NCI-H146 (cell line): ENCODE data around the gene FAM174B.
"Not testable (repeated sequence)": the region's sequence is repeated elsewhere in the genome, so short reads cannot be mapped to it uniquely, and the experiment has no call there.

Experiments
- DNase-seq: peaks from one replicate; lab custom pipeline; 2025; lab: John Stamatoyannopoulos, UW

The FAM174B gene

GRCh38 chr15:92617549-92618520 is 37.7 kb downstream of the FAM174B start:
- peak; percentile 79 for DNase-seq

- no peak for DNase-seq
Measured at GRCh38 chr15:92616621-92617548, 38.7 kb downstream of the FAM174B start.

GRCh38 chr15:92614791-92615785 is 40.5 kb downstream of the FAM174B start:
- DNase-seq, result no peak

DNA sequence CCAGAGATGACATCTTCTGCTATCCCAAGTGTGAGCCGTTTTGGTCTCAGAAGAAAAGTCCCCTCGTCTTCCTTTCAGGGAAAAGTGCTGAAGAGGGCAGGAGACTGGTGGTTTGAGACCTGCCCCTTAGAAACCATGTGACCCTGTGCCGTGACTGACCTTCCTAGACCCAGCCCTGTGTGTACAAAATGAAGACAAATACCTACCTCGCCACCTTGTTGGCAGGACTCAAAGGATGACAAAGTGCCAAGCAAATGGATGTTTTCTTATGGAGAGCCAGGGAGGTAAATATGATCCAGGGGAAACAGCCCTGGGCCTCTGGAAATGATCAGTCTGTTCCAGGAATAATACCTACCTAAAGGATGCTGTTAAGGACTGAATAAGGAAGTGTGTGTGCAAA is 41.3 kb downstream of the FAM174B start:
- no peak for DNase-seq

GRCh38 chr15:92613841-92614240 is 41.7 kb downstream of the FAM174B start:
- DNase-seq, result no peak

DNA sequence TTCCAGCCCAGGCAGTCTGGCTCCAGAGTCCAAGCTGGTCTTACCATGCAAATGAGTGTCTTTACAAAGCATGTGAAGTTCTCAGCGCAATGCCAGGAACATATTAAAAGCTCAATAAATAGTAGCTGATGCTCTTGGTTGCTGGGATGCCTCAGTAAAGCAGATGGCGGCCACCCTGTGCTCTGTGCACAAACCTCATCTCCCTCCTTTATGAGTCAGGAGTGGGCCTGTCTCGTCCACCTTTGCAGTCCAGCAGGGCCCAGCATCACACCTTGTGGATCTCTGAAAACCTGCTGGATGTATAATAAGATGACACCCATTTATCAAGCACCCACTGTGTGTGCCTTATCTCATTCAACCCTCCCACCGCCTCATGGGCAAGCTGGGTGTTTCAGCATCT is 42.7 kb downstream of the FAM174B start:
- DNase-seq, result no peak

- DNase-seq, result no peak
Measured at GRCh38 chr15:92611995-92612745, 43.4 kb downstream of the FAM174B start.

DNA sequence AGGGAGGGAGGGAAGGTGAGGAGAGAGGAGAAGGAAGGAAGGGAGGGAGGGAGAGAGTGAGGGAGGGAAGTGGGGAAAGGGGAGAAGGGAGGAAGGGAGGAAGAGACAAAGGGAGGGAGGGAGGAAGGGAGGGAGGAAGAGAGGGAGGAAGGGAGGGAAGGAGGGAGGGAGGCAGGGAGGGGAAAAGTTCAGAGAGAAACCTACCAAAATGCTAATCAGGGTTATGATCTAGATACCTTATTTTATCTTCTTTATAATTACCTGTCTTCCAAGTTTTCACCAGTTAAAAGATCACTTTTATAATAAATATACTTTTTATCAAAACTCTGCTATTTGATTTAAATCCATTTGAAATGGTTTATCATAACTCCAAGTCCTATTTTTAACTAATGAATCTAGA is 44.4 kb downstream of the FAM174B start:
- no peak for DNase-seq

DNA sequence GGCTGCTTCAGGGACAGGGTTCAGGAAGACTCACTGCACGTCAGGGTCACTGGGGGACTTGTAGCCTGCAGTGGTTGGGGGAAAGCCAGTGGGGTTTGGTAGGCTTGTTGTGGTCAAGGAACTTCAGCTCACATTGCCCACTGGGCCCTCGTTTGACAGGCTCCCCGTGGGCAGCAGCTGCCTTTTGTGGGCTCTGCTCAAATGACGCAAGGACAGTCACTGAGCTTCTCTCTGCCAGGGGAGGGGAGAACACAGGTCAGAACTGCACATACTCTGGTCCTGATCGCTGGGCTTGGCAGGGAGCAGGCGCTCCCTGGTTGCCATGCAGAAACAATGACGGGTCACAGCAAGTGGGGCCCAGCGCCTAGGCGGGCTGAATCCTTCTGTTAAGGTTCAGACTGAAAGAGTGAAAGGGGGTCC is 45.5 kb downstream of the FAM174B start:
- no peak for DNase-seq

- DNase-seq, result no peak
Measured at GRCh38 chr15:92608866-92609700, 46.5 kb downstream of the FAM174B start.

GRCh38 chr15:92606836-92607150 is 48.8 kb downstream of the FAM174B start:
- not testable (repeated sequence) for DNase-seq

DNA sequence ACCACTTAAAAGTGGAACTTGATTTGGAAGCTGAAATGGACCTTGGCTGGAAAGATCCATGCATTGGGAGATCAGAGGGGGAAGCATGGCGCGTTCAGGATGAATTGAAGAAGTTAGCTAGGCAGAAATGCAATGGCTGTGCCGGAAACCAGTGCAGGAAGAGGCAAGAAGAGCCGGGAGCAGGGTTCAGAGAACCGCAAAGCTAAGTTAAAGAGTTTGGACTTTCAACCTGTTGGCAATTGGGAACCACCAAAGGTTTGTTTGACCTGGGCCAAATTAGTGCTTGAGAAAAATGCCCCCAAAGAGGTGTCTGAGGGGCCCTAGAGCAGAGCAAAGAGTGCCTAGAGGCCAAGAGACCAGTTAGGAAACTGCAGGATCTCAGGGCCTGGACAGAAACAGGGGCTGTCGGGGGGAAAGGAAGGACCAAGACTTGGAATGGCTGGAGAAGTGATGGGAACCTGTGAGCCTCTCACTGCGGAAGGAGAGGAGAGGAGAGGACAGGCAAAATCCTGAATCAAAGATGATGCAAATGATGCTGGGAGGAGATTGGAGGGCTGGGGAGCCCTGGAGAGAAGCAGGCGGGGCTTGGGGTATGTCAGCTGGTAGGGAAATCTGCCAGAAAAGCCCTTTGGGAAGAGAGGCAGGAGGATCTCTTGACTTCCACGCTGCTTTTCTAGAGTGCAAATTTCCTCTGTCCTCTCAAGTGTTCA is 49.3 kb downstream of the FAM174B start:
- no peak for DNase-seq

DNA sequence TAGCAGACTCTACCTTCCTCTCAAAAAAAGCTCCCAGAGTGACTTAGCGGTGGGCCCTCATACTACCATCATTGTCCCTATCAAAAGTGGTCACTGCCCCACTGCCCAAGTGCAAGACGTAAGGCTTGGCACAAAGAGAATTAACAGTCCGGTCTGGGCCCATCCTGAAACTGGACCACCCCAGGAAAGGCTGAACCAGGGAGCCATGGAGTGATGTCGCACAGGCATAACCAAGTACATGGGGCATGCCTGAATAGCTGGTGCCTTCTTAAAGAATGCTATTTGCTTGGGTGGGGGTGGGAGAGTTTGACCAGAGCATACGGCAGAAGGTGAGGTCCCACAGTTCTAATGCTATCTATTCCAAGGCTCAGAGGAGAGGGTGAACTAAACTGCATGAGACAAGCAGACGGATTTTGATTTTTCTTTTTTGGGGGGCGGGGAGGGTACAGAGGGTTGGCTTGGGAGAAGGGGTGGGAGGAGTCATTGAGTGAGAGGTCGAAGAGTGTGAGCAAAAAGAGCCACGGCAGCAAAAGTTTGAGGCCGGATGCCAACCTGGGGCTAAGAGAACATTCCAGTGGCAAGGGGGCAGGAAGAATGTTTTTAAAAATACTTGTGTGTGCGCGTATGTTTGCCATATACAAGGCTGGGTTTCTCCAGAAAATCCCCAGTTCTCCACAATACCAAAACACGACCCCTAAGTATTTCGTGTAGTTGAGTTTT is 50.2 kb downstream of the FAM174B start:
- no peak for DNase-seq

- DNase-seq, result no peak
Measured at GRCh38 chr15:92603743-92604470, 51.7 kb downstream of the FAM174B start.

- DNase-seq, result no peak
Measured at GRCh38 chr15:92603278-92603677, 52.3 kb downstream of the FAM174B start.

GRCh38 chr15:92602267-92602593 is 53.3 kb downstream of the FAM174B start:
- DNase-seq, result no peak

DNA sequence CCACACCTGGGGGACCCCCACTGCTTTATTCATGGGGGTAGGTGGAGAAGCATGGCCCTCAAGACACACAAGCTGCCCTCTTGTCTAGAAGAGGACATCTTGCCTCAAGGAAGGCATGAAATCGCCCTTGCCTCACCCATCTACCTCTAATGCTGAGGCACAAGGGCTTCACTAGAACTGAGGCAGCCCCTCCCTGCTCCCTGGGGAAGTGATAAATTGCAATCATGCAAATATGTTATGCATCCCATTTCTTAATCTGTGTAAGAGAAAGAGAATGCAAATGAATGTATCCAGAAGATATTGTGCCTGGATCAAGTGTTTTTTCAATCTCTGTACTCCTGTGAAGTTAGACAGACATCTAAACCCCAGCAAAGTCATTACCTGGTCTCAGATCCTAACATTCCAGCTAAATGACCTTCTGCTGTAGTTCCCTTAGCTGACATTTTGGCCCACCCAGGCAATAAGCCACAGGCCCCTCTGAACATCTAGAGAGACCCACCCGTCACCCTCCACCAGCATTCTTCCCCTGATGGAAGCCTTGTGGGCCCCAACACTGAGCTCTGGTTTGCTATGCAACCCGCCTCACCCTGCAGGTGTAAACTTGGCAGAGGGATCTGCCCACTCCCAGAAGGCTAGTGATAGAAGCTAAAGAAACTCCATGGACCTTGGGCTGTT is 53.8 kb downstream of the FAM174B start:
- no peak for DNase-seq
